Measurements from ENCODE around the gene TWIST2.

Gene TWIST2

DNA sequence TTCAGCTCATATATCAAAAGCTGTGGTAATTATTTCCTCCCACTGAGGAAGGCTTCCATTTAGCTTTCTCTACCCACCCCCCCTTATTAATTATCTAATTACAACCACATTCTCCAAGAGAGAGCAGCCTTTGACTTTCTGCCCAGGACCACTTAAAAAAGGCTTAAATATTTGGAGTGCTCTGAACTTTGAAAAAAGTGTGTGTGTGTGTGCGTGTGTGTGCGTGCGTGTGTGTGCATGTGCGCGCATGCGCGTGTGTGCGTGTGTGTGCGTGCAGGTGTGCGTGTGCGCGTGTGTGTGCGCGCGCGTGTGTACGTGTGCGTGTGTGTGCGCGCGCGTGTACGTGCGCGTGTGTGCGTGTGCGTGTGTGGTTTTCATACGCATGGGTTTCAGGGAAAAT, 57.8 kb downstream of the TWIST2 start:
- Mint-ChIP-seq H3K27me3 (ENCODE audit: low read depth, poor library complexity) (peaks cover 4% of the 10 kb centered on the region), H3K9me3 (no peaks in the 10 kb centered on the region), H3K36me3 (ENCODE audit: low read depth) (no peaks in the 10 kb centered on the region), H3K4me1 (peaks cover 9% of the 10 kb centered on the region), H3K27ac (no peak overlapping the region), H3K4me3 (no peak overlapping the region)
- TF ChIP-seq, protein P1, sequence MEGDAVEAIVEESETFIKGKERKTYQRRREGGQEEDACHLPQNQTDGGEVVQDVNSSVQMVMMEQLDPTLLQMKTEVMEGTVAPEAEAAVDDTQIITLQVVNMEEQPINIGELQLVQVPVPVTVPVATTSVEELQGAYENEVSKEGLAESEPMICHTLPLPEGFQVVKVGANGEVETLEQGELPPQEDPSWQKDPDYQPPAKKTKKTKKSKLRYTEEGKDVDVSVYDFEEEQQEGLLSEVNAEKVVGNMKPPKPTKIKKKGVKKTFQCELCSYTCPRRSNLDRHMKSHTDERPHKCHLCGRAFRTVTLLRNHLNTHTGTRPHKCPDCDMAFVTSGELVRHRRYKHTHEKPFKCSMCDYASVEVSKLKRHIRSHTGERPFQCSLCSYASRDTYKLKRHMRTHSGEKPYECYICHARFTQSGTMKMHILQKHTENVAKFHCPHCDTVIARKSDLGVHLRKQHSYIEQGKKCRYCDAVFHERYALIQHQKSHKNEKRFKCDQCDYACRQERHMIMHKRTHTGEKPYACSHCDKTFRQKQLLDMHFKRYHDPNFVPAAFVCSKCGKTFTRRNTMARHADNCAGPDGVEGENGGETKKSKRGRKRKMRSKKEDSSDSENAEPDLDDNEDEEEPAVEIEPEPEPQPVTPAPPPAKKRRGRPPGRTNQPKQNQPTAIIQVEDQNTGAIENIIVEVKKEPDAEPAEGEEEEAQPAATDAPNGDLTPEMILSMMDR (IDR thresholded peaks at IDR 0.05) = no peak
- no peak for DNase-seq

DNA sequence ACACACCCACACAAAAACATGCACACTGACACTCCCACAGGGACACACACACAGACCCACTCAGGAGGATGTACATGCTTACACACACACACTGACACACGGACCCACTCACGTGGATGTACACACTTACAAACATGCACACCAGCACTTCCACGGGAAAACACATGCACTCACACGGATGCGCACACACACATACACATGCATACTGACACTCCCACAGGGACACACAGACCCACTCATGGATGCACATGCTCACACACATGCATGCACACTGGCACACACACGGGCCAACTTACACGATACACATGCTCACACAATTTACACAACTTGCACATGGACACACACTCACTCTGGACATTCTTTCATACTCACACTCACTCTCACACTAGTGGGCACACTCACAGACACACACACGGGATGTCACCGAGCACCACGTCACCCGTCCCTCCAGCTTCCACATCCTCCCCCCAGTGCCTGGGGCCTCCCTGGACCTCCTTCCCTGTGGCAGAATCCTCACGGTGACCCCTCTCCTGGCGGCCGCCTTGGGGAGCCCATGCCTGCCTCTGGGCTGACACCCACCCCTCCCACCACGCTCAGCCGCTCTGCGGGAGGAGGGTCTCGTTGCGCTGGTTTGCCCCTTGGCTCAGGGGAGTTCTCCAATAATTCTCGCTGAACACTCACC, 58.5 kb downstream of the TWIST2 start:
- Mint-ChIP-seq H3K4me1 (peaks cover 3% of the 10 kb centered on the region), H3K9me3 (no peaks in the 10 kb centered on the region), H3K27ac (peak overlapping the region; percentile 86), H3K36me3 (ENCODE audit: low read depth) (peaks cover under 1% of the 10 kb centered on the region), H3K4me3 (no peak overlapping the region), H3K27me3 (ENCODE audit: low read depth, poor library complexity) (peaks cover 4% of the 10 kb centered on the region)
- TF ChIP-seq, protein P1 (IDR thresholded peaks at IDR 0.05) = no peak
- DNase-seq = no peak

GRCh38 chr2:238906936-238907716, 59.2 kb downstream of the TWIST2 start:
- Mint-ChIP-seq H3K9me3 (no peaks in the 10 kb centered on the region), H3K36me3 (ENCODE audit: low read depth) (peaks cover 6% of the 10 kb centered on the region), H3K4me3 (no peak overlapping the region), H3K27ac (no peak overlapping the region), H3K27me3 (ENCODE audit: low read depth, poor library complexity) (peaks cover 7% of the 10 kb centered on the region), H3K4me1 (peaks cover 9% of the 10 kb centered on the region)
- no peak for DNase-seq
- TF ChIP-seq, protein P1 (IDR thresholded peaks at IDR 0.05) = no peak

DNA sequence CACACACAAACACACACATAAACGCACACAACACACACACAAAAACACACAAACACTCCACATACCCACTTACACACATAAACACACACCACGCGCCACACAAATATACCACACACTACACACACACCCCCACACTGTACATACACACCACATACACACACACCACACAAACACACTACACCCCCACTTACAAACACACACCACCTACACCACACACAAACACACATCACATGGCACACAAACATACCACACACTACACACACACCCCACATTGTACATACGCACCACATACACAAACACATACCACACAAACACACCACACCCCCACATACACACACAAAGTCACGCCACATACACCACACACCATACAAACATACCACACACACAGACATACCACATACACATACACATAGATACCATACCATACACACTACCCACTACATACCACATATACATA, 59.9 kb downstream of the TWIST2 start:
- Mint-ChIP-seq H3K27me3 (ENCODE audit: low read depth, poor library complexity) (peaks cover 7% of the 10 kb centered on the region), H3K4me3 (no peak overlapping the region), H3K27ac (no peak overlapping the region), H3K36me3 (ENCODE audit: low read depth) (peaks cover 6% of the 10 kb centered on the region), H3K9me3 (no peaks in the 10 kb centered on the region), H3K4me1 (peaks cover 14% of the 10 kb centered on the region)
- DNase-seq = no peak
- TF ChIP-seq, protein P1 (IDR thresholded peaks at IDR 0.05) = no peak

GRCh38 chr2:238908960-238909951, 61.4 kb downstream of the TWIST2 start:
- H3K27me3 Mint-ChIP-seq (ENCODE audit: low read depth, poor library complexity) = peaks cover 7% of the 10 kb centered on the region
- H3K27ac Mint-ChIP-seq = peak overlapping the region; percentile 17
- H3K4me3 Mint-ChIP-seq = no peak overlapping the region
- H3K36me3 Mint-ChIP-seq (ENCODE audit: low read depth) = peaks cover 6% of the 10 kb centered on the region
- peaks cover 17% of the 10 kb centered on the region for H3K4me1 Mint-ChIP-seq
- DNase-seq = peak; percentile 55
- no peaks in the 10 kb centered on the region for H3K9me3 Mint-ChIP-seq
- TF ChIP-seq, protein P1 (IDR thresholded peaks at IDR 0.05) = no peak
